HK-2 (cell line): ENCODE measurements around the gene KRT20.
"Not testable (repeated sequence)": the region's sequence is repeated elsewhere in the genome, so short reads cannot be mapped to it uniquely, and the experiment has no call there.

Source experiments
- DNase-seq: peaks from one replicate; pipeline ENCODE4 v3.0.0-alpha.2; 2018; ENCODE audit not compliant: unreplicated experiment

KRT20 gene

GRCh38 chr17:40900809-40901356 lies 15.8 kb upstream of the KRT20 start:
- no peak for DNase-seq

GRCh38 chr17:40896916-40897455 lies 11.9 kb upstream of the KRT20 start:
- no peak for DNase-seq

- no peak for DNase-seq
These were observed 10.2 kb upstream of the KRT20 start for GRCh38 chr17:40895106-40895730.

GRCh38 chr17:40888196-40888720 lies 3.2 kb upstream of the KRT20 start:
- DNase-seq: no peak

- DNase-seq: no peak
These were observed 1.0 kb upstream of the KRT20 start for GRCh38 chr17:40886090-40886489.

GRCh38 chr17:40883626-40884334 lies 1.3 kb downstream of the KRT20 start:
- no peak for DNase-seq

- no peak for DNase-seq
These were observed 2.0 kb downstream of the KRT20 start for GRCh38 chr17:40883031-40883430.

GRCh38 chr17:40879026-40879425 lies 6.0 kb downstream of the KRT20 start:
- DNase-seq: no peak

GRCh38 chr17:40878044-40878443 lies 7.0 kb downstream of the KRT20 start:
- DNase-seq: no peak

- DNase-seq: no peak
These were observed 11.2 kb downstream of the KRT20 start for GRCh38 chr17:40873801-40874200.

- DNase-seq: no peak
These were observed 11.8 kb downstream of the KRT20 start for GRCh38 chr17:40873255-40873654.

- DNase-seq: no peak
These were observed 12.6 kb downstream of the KRT20 start for GRCh38 chr17:40872416-40872815.

GRCh38 chr17:40871316-40871715 lies 13.7 kb downstream of the KRT20 start:
- no peak for DNase-seq

- DNase-seq: no peak
These were observed 14.9 kb downstream of the KRT20 start for GRCh38 chr17:40870136-40870535.

GRCh38 chr17:40866838-40867237 lies 18.2 kb downstream of the KRT20 start, which contains the start of gene KRT12:
KRT12 (minus strand) TSS chr17:40867223; CDS start chr17:40867186, 37 bp downstream.
- no peak for DNase-seq

GRCh38 chr17:40864661-40865390 lies 20.2 kb downstream of the KRT20 start:
- no peak for DNase-seq

- no peak for DNase-seq
These were observed 21.9 kb downstream of the KRT20 start for GRCh38 chr17:40862985-40863733.

- no peak for DNase-seq
These were observed 25.5 kb downstream of the KRT20 start for GRCh38 chr17:40859536-40859935.

- DNase-seq: not testable (repeated sequence)
These were observed 26.4 kb downstream of the KRT20 start for GRCh38 chr17:40858667-40859066.

- no peak for DNase-seq
These were observed 27.5 kb downstream of the KRT20 start for GRCh38 chr17:40857535-40857934.

- no peak for DNase-seq
These were observed 30.7 kb downstream of the KRT20 start for GRCh38 chr17:40854175-40854814.
